GM12873 (cell line): ENCODE data around the gene GIGYF1.

Source experiments
- CTCF ChIP-seq: IDR thresholded peaks from 2 replicates; pipeline ENCODE4 v1.5.1; 2012; ENCODE audit warnings: low read depth, mild to moderate bottlenecking, moderate library complexity, low read length, control low read depth; ENCODE audit not compliant: insufficient read depth; ENCODE audit errors: missing control alignments

GIGYF1 gene

GRCh38 chr7:100685049-100685605 is 8.9 kb downstream of the GIGYF1 start:
- no peak for TF ChIP-seq CTCF

- no peak for TF ChIP-seq CTCF
These were observed 9.5 kb downstream of the GIGYF1 start for GRCh38 chr7:100684534-100685042.

GRCh38 chr7:100683659-100684533 is 10.2 kb downstream of the GIGYF1 start:
- TF ChIP-seq CTCF = no peak

- TF ChIP-seq CTCF = no peak
These were observed 10.9 kb downstream of the GIGYF1 start for GRCh38 chr7:100682991-100683658.

- TF ChIP-seq CTCF = no peak
These were observed 11.8 kb downstream of the GIGYF1 start for GRCh38 chr7:100682228-100682741.

- no peak for TF ChIP-seq CTCF
These were observed 12.4 kb downstream of the GIGYF1 start for GRCh38 chr7:100681491-100682227.
